Testis (tissue), 3 donors: ENCODE results near the gene GMEB2. TPM values are rescaled to one million over a fixed set of nuclear protein-coding genes. Genes with fewer than 3 reads are reported as not detected.
"Not testable (repeated sequence)": the region's sequence is repeated elsewhere in the genome, so short reads cannot be mapped to it uniquely, and the experiment has no call there.

Experiments used
- DNase-seq: peaks from one replicate; pipeline ENCODE4 v3.0.0-alpha.2; 2019
- H3K27ac ChIP-seq, 2 donors: fragments of 200-600 bp; sonication (generic); one replicate each; pipeline ENCODE4 v1.5.1; 2019
- H3K27me3 ChIP-seq: fragments of 200-600 bp; sonication (generic); one replicate; pipeline ENCODE4 v1.5.1; 2019
- H3K36me3 ChIP-seq: fragments of 200-600 bp; sonication (generic); one replicate; pipeline ENCODE4 v1.5.1; 2017; ENCODE audit warnings: low read depth; ENCODE audit errors: missing control alignments
- H3K4me1 ChIP-seq: fragments of 200-600 bp; sonication (generic); one replicate; pipeline ENCODE4 v1.5.1; 2019
- H3K4me3 ChIP-seq, 2 donors: fragments of 200-600 bp; sonication (generic); one replicate each; pipeline ENCODE4 v1.5.1; 2017 to 2019
- H3K9me3 ChIP-seq: fragments of 200-600 bp; sonication (generic); one replicate; pipeline ENCODE4 v1.5.1; 2017
- POLR2A ChIP-seq: fragments of 450-650 bp; IDR thresholded peaks from one replicate; pipeline ENCODE4 v1.6.1; 2017; ENCODE audit warnings: antibody characterized with exemption, mild to moderate bottlenecking, moderate library complexity
- WGBS, 2 donors: methylation state at CpG; one replicate each; pipeline ENCODE4 v1.1.5; 2018; 5-methylcytosine and 5-hydroxymethylcytosine counted together
- intact Hi-C: fragments of 100-400 bp; cut with DNase I; formaldehyde crosslinking; loops from one replicate; pipeline ENCODE4 v1.15.1; 2023; ENCODE audit warnings: low total_unique reads
- polyA plus RNA-seq: library from polyadenylated mRNA; stranded (reverse); fragments of 350-450 nt; fragmentation: Illumina TruSeq; extraction: RNeasy Lipid Tissue Mini Kit (QIAGEN cat#74804); gene quantifications from one replicate; pipeline ENCODE4 v1.2.3, GENCODE V29; 2014; ENCODE audit warnings: low read depth, low replicate concordance; ENCODE audit not compliant: insufficient read depth
- total RNA-seq, 2 donors: library from RNA; depleted of rRNA; stranded (reverse); fragments of >200 nt; gene quantifications; one replicate each; pipeline ENCODE4 v1.2.3, GENCODE V29; 2016
- TF ChIP-seq, protein P1 (sequence below), 3 experiments: fragments of 450-650 bp in 2 of 3; fragments of 200-600 bp in 1 of 3; sonication (generic) in 1 of 3; IDR thresholded peaks; one replicate each; pipeline ENCODE4 v1.5.1; 2016 to 2019; ENCODE audit warnings: antibody characterized with exemption in 3 of 3, mild to moderate bottlenecking in 2 of 3, moderate library complexity in 1 of 3

GMEB2 gene
- total and polyA plus RNA-seq, 3 donors from 2014 or later, result 20.3 to 33.1 (median 31.0) TPM

DNA sequence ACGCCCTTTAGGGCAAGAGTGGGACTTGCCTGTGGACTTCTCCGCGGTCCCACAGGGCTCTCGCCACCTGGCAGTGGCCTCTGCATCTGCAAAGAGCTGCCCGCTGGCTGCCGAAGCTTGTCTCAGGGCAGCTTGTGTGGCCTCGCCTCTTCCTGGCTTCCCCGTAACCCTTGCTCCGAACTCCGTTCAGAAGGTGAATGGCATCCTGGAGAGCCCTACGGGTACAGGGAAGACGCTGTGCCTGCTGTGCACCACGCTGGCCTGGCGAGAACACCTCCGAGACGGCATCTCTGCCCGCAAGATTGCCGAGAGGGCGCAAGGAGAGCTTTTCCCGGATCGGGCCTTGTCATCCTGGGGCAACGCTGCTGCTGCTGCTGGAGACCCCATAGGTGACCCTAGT lies 34.2 kb upstream of the GMEB2 start:
- DNase-seq, result no peak
- TF ChIP-seq, protein P1, sequence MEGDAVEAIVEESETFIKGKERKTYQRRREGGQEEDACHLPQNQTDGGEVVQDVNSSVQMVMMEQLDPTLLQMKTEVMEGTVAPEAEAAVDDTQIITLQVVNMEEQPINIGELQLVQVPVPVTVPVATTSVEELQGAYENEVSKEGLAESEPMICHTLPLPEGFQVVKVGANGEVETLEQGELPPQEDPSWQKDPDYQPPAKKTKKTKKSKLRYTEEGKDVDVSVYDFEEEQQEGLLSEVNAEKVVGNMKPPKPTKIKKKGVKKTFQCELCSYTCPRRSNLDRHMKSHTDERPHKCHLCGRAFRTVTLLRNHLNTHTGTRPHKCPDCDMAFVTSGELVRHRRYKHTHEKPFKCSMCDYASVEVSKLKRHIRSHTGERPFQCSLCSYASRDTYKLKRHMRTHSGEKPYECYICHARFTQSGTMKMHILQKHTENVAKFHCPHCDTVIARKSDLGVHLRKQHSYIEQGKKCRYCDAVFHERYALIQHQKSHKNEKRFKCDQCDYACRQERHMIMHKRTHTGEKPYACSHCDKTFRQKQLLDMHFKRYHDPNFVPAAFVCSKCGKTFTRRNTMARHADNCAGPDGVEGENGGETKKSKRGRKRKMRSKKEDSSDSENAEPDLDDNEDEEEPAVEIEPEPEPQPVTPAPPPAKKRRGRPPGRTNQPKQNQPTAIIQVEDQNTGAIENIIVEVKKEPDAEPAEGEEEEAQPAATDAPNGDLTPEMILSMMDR (IDR thresholded peaks at IDR 0.05), result no peak
- TF ChIP-seq POLR2A, result no peak
- H3K4me1 ChIP-seq, result peaks cover 16% of the 10 kb centered on the region
- 97 to 98% methylated on average over 21 to 22 of the region's 22 CpGs for WGBS, 2 donors
- H3K27me3 ChIP-seq, result no peaks in the 10 kb centered on the region
- H3K27ac ChIP-seq, result no peak overlapping the region
- H3K4me3 ChIP-seq, result no peak overlapping the region
- H3K36me3 ChIP-seq, result no peaks in the 10 kb centered on the region
- intact Hi-C loops, result no loop called here
- no peaks in the 10 kb centered on the region for H3K9me3 ChIP-seq

DNA sequence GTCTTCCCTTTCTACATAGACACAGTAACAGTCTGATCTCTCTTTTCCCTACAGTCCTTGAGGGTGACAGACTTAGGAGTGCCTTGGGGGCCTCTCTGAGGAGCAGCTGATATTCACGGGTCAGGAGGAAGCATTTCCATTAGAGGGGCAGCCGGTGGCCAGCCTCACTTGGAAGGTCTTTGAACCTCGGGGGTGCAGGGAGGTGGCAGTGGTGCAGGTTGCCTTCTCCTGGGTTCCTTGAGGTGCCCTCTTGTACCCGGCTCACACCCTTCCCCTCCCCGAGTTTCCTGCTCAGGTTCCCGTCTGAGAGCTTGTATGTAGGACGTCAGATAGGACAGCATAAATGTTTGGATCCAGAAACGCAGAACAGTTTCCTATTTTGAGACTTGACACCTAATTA lies 33.7 kb upstream of the GMEB2 start:
- no peak for DNase-seq
- no peaks in the 10 kb centered on the region for H3K27me3 ChIP-seq
- H3K4me3 ChIP-seq, result no peak overlapping the region
- no peak overlapping the region for H3K27ac ChIP-seq
- intact Hi-C loops, result no loop called here
- no peaks in the 10 kb centered on the region for H3K9me3 ChIP-seq
- 87 to 95% methylated on average over 8 of the region's 8 CpGs for WGBS, 2 donors
- TF ChIP-seq, protein P1 (IDR thresholded peaks at IDR 0.05), result no peak
- TF ChIP-seq POLR2A, result no peak
- H3K36me3 ChIP-seq, result no peaks in the 10 kb centered on the region
- peaks cover 16% of the 10 kb centered on the region for H3K4me1 ChIP-seq

DNA sequence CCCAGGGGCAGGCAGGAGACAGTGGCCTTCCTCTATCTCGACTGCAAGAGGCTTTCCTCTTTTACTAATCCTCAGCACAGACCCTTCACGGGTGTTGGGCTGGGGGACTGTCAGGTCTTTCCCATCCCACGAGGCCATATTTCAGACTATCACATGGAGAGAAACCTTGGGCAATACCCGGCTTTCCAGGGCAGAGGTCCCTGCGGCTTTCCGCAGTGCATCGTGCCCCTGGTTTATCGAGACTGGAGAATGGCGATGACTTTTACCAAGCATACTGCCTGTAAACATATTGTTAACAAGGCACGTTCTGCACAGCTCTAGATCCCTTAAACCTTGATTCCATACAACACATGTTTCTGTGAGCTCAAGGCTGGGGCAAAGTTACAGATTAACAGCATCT lies 33.3 kb upstream of the GMEB2 start:
- intact Hi-C loops, DNase-seq, H3K4me3 ChIP-seq, H3K27me3 ChIP-seq, H3K9me3 ChIP-seq, H3K36me3 ChIP-seq, H3K27ac ChIP-seq: not testable (repeated sequence)
- H3K4me1 ChIP-seq, result peaks cover 16% of the 10 kb centered on the region
- WGBS, 2 donors, result 90 to 92% methylated on average over 10 of the region's 10 CpGs

DNA sequence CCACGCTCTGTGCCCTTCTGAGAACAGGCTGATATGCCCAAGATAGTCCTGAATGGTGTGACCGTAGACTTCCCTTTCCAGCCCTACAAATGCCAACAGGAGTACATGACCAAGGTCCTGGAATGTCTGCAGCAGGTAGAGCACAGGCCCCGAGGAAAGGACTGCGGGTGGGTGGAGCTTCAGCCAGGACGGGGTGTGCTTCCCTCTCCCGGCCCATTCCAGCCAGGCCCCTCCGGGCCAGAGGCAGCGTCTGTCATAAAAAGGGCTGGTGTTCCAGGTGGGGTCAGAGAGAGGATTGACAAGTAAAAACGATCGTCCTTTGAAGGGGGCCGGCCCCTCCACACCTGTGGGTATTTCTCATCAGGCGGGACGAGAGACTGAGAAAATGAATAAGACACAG lies 32.5 kb upstream of the GMEB2 start:
- no peaks in the 10 kb centered on the region for H3K36me3 ChIP-seq
- H3K9me3 ChIP-seq, result no peaks in the 10 kb centered on the region
- 28 to 46% methylated on average over 13 of the region's 13 CpGs for WGBS, 2 donors
- DNase-seq, result no peak
- H3K4me3 ChIP-seq, result no peak overlapping the region
- intact Hi-C loops, result no loop called here
- TF ChIP-seq, protein P1 (IDR thresholded peaks at IDR 0.05), result no peak
- no peak for TF ChIP-seq POLR2A
- H3K27me3 ChIP-seq, result no peaks in the 10 kb centered on the region
- peaks cover 16% of the 10 kb centered on the region for H3K4me1 ChIP-seq
- H3K27ac ChIP-seq, result peak overlapping the region in 1 of 2 donors; percentile 82

DNA sequence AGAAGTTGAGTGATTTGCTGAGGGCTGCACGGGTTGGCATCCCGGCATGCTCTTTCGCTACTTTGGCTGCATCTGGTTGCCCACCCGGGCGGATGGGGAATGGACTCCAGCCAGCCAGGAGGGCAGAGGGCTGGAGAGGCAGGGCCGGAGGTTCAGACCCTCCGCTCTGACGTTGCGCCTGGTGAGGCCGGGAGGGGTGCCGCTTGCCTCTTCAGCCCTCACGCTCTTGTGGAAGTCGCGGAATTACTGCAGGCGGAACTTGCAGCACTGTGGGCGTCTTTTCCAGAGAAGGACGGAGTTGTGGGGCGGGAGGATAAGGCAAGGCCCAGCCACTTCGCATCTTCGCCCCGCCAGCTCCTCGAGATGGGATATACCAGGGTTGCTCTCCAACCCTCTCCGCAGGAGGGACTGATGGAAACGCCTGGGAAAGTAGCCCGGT lies 31.9 kb upstream of the GMEB2 start:
- no peak for DNase-seq
- peaks cover 20% of the 10 kb centered on the region for H3K4me1 ChIP-seq
- peak overlapping the region; percentile 82 to 84 for H3K27ac ChIP-seq
- H3K9me3 ChIP-seq, result no peaks in the 10 kb centered on the region
- intact Hi-C loops, result no loop called here
- H3K36me3 ChIP-seq, result no peaks in the 10 kb centered on the region
- 2 to 4% methylated on average over 18 to 20 of the region's 25 CpGs for WGBS, 2 donors
- TF ChIP-seq, protein P1 (IDR thresholded peaks at IDR 0.05), result no peak
- TF ChIP-seq POLR2A, result no peak
- peak overlapping the region; percentile 69 for H3K4me3 ChIP-seq
- no peaks in the 10 kb centered on the region for H3K27me3 ChIP-seq
